Measurements from ENCODE around the gene SGSH.
A peak's percentile ranks its signal among the peaks of the same experiment; 100 is the strongest.

The SGSH gene

DNA sequence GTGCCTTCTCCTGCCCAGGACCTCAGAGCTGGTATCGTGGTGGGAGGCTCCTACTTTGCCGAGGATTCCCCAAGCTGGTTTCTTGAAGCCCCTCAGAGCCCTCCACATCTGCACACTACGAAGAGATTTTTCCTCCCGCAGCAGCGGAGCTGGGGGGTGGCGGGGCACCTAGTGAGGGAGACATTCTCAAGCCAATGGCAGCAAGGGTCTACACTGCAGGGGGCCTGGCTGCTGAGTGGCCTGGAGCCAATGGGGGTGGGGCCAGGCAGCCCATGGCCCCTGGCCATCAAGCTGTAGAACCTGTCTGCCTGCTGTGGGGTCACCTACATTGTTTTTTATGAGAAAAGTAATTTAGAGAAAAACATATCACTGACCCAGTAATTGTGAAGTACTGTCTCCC is 5.1 kb upstream of the SGSH start:
- DNase-seq: no peak

DNA sequence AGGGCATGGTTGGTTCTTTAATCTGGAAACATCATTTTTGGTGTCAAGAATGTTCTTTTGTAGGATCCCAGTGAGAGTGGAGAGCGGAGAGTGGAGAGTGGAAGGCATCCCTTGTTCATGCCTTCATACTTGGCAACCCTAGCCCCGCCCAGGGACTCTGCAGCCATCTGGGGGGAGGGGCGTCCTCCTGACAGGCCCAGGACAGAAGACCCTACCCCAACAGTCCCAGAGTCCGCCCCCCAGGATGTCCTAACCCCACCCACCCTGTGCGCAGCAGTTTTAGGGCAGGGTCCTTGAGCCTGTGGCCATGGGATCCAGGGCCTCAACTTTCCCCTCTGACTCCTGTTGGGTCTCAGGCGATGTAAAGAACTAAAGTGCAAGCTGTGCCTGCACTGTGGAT is 4.5 kb upstream of the SGSH start:
- no peak for DNase-seq

DNA sequence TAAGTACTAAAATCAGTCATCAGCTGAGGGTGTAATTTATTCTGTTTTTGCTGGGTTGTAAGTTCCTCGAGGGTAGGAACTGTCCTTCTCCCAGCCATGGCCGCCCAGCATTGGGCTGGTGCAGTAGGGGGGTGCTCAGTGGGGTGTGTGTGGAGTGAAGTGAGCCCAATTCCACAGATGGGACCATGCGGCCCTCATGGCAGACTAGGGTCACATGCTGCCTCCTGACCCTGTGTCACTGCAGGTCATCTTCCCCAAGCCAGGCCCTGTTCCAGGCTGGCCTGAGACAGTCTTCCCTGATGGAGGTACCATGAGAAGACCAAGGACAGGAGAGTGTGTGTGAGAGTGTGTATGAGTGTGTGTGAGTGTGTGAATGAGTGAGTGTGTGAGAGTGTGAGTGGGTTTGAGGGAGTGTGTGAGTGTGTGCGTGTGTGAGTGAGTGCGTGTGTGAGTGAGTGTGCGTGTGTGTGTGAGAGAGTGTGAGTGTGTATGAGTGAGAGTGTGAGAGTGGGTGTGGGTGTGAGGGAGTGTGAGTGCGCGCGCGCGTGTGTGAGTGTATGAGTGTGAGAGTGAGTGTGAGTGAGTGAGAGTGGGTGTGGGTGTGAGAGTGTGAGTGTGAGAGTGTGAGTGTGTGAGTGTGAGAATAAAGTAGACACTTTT is 3.8 kb upstream of the SGSH start:
- no peak for DNase-seq

DNA sequence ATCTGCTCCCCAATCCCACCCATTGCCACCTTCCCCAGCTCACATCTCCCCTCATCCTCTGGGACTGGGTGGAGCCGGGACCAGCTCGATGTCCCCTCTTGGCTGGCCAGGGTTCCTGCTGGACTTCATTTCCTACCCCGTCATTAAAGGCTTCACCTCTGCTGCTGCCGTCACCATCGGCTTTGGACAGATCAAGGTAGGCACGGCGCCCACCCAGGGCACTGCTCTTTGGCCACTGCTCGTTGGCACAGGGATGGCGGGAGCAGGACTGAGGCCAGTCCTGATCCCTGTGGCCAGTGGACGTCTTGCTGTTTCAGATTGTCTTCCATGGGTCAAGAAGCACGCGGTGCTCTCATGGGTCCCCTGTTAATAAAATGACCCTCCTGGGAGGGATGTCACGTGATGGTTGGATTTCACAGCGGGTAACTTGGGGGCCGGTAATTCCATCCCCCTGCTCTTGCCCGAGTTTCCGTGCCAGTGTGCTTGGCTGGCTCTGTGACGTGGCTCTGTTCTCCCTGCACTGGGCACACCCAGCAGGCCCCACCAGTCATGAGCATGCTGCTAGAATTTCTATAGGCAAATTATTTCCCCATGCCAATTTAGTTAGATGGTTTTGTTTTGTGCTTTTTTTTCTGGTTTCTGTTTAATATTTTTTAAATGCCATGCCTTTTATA is 3.1 kb upstream of the SGSH start:
- DNase-seq: no peak

DNA sequence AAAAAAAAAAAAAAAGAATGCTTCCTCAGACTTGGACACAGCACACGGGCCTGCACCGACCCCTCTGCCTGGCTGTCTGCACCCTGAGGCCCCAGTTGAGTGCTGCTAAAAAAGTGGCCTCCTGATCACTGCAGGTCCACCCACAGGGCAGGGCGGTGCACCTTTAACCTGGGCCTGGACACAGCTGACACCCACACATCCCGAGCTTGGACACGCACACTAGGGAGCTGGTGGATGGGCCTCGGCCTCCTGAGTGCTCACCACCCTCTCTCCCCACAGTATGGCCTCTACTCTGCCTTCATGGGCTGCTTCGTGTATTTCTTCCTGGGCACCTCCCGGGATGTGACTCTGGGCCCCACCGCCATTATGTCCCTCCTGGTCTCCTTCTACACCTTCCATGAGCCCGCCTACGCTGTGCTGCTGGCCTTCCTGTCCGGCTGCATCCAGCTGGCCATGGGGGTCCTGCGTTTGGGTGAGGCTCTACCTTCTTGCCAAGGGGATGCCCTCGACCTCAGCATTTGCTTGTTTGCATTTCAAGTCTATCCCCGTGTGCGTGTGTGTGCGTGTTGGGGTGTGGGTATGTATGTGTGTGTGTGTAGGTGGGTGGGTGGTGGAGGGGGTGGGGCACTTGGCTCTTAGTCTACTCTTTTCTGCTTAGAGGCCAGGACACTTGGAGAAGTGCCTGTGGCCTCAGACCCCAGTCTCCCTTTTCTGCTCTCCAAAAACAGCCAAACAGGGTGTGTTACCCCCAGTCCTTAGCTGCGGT is 2.4 kb upstream of the SGSH start:
- no peak for DNase-seq

DNA sequence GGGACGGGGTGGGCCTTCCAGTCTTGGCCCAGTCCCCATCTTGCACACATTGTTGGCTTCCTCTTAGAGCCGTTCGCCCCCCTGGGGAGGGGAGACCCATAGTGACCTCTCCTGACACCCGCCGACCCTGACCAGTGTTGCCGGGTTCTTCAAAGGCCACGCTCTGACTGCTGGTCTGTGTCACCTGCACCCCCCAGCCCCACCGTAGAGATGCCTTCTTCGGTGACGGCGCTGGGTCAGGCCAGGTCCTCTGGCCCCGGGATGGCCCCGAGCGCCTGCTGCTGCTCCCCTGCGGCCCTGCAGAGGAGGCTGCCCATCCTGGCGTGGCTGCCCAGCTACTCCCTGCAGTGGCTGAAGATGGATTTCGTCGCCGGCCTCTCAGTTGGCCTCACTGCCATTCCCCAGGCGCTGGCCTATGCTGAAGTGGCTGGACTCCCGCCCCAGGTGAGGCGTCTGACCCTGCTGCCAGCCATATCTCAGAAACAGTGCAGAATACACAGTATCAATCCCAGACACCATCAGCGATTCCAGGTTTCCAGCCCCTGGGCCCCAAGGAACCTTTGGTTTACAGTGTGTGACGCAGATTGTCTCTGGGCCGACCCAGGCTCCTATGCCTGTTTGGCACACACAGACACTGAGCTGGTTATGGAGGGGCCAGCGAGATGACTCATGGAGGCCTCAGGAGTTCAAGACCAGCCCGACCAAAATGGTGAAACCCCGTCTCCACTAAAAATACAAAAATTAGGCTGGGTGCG is 1.4 kb upstream of the SGSH start:
- no peak for DNase-seq

DNA sequence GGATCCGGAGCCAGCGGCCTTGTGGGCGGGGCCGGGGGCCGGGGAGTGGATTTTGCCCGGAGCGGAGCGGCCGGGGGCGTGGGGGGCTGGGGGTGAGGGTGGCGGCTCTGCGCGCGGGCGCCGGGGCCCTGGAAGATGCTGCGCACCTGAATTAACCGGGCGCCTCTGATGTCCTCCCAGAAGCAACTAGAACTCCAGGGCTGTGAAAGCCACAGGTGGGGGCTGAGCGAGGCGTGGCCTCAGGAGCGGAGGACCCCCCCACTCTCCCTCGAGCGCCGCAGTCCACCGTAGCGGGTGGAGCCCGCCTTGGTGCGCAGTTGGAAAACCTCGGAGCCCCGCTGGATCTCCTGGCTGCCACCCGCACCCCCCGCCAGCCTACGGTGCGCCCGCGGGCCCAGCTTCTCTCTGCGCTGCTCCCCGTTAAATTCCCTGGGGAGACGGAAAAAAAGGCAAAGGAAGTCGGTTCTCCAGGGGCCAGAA is 643 bp upstream of the SGSH start:
- DNase-seq: no peak

DNA sequence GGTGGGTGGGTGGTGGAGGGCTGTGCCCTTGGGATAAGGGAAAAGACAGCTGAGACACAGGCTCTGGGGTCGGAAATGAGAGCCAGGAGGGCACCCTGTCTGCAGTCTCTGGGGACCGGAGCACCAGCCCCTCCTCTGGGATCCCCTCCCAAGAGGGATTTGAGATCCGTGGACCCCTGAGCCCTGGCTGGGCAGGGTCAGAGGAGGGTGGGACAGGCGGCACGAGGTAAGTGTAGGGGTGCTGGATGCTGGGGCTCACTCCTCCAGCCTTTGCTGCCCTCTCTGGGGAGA is 425 bp downstream of the SGSH start:
- DNase-seq: no peak

DNA sequence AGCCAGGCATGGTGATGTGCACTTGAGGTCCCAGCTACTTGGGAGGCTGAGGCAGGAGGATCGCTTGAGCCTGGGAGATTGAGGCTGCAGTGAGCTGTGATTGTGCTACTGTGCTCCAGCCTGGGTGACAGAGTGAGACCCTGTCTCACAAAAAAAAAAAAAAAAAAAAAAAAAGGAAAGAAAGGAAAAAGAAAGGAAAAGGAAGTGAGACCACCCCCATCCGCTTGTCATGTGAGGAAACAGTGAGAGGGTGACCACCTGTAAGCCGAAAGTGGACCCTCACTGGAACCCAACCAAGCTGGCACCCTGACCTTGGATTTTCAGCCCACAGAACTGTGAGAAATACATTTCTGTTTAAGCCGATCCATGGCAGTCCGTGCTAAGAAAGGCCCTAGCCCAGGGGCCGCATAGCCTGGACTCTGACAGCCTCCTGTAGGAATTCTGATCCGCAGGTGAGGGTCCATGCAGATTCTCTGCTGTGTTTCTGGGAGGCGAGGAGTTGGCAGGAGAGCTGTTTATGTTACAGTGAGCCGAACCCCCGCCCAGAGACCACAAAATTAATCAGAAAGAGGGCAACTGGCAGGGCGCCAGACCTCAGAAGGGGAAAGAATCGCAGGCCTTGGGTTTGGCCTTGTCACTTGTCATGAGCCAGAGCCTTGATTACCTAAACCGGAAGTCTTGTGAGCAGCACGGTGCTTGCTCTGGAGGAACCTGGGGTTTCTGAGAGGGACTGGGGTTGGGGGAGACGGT is 945 bp downstream of the SGSH start:
- peak; percentile 92 to 96 for DNase-seq

DNA sequence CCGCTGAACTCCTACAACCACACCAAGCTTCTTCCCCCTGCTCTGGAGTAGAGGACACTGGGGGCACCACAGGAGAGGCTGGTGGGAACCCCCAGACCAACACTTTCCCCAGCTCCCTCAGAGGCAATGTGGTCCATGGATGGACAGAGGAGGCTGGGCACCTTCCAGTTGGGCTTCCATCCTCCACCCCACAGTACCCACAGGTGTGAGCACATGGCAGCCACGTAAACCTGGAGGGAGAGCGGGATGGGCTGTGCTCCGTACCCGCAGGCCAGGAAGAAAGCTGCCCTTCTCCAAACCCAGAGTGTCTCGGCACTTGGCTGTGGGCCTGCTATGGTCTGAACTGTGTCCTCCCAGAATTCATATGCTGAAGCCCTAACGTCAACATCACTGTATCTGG is 1.7 kb downstream of the SGSH start:
- no peak for DNase-seq

DNA sequence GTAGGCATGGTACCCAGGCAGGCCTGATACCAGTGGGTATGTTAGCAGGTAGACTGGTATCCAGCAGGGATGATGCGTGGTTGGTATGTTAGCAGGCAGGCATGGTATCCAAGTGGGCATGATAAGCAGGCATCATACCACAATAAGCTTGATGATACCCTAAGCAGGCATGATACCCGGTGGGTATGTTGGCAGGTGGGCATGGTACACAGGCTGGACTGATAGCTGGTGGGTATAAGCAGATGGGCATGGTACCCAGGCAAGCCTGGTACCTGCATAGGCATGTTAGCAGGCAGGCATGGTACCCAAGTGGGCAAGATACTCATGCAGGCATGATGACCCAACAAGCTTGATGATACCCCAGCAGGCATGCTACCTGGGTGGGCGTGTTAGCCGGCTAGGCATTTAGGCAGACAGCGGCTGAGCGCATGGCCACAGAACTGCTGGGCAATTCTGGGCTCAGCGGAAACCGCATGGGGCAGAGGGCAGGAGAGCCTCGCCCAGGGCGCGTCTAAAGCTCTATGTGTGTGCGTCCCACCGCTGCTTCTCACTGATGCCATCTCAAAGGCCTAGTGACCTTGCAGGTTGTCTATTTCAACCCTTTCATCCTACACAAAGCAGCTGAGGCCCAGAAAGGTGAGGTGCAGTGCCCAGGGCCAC is 2.3 kb downstream of the SGSH start:
- DNase-seq: no peak

DNA sequence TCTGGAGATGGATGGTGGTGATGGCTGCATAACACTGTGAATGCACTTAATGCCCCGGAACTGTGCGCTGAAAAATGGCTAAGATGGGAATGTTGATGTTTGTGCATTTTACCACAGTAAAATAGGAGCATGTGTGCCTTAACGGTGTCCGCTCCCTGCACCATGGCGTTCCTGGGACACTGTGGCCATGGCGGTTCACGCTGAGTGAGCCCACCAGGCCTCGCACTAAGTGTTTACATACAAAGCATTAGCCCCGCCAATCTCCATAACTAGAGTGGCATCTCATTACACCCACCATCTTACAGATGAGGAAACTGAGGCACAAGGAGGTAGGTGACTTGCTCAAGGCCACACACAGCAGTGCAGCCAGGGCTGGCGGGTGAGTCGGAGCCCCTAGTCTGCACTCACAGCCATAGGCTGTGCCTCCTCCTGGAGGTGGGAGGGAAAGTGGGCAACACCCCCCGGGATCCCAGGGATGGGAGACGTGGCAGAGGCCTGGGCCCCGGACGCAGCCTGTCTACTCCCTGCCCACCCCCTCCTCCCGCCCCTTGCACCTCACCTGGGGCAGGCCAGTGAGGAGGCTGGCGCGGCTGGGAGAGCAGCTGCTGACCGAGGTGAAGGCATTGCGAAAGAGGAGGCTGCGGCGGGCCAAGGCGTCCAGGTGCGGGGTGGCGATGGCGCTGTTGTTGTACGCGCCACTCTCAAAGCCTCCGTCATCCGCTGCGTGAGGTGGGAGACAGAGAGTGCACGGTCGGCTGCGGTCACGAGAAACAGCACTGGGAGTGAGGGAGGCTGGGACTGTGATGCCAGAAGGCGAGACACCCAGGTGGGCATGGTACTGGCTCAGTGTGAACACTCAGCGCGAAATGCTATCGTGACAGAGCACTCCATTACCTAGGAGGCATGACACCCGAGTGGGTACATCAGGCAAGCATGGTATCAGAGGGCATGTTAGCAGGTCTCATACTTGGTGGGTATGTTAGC is 3.4 kb downstream of the SGSH start:
- DNase-seq: no peak

DNA sequence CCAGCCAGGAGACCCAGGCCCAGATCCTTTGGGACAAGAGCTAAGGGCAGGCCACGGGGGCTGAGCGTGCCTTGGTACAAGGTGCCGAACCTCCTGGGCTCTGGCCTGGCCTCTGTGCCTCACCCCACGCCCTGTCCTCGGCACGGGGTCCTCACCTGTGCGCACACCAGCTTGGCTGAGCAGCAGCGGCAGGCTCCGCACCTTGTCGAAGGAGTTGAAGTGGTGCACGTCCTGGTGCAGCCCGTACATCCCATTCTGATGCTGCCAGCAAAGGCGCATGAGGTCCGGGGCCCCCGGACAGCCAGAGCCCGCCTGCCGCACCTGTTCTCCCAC is 5.3 kb downstream of the SGSH start:
- DNase-seq: no peak

DNA sequence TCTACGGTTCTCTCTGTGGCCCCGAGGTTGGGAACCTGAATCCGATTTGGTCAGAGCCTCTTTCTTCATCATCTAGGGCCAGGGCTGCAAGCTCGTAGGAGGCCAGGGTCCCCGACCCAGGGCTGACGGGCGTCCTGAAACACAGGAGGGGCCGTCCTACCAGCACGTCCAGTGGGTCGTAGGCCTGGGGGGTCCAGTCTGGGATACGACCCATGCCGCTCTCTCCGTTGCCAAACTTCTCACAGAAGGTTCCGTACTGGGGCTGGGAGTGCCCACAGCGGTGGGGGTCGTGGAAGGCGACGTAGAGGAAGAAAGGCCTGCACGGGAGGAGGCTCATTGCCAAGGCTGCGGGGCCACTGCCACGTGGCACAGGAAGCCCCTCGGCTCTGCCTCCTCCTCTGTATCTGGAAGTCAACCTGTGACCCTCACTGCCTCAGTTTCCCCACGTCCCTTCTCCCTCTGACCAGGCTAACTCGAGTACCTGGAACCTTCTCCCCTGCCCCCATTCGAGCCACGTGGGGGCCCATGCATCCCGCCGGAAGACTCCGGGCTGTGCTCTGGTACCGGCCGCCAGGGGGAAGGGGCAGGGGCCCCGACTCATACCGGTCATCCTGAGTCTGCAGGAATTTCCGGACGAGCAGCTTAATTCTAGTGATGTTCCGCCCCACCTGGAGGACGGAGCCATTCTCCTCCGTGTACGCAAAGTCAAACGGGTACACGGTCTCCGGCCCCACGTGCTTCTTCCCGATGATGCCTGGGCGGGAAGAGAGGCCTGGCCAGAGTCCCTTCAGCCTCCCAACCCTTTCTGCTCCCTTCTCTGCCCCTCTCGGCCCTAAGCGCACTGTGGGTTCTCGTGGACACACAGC is 5.9 kb downstream of the SGSH start:
- DNase-seq: no peak

DNA sequence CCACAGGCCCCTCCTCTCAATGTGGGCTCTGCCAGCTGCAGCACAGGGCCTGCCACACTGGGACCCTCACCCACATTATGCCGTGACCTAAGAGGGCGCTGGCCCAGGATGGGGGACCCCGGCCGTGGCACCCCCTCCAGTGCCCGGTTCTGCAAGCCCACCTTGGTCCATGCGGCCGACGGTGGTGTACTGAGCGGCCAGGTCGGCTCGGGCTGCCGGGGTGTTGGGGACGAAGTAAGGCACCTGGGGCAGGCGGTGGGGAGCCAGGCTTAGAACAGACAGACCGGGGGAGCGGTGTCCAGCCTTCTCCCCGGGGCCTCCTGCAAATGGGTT is 6.5 kb downstream of the SGSH start:
- no peak for DNase-seq

DNA sequence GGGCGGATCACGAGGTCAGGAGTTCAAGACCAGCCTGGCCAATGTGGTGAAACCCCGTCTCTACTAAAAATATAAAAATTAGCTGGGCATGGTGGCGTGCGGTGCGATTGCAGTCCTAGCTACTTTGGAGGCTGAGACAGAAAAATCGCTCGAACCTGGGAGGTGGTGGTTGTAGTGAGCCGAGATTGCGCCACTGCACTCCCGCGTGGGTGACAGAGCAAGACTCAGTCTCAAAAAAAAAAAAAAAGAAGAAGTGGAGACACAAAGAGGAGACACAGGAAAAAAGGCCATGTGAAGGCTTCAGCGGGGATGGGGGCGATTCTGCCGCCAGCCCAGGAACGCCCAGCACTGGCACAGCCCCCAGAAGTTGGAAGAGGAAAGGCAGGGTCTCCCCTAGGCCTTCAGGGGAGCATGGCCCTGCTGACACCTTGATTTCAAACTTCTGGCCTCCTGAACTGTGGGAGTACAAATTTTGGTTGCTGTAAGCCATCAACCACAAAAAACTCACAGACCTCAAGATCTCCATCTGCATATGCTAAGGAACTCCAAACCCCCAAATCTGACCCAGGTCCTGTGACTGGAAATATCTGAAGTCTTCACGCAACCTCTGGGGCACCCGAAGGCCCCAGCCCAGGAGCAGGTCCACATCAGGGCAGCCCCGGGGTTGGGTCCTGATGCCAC is 7.0 kb downstream of the SGSH start:
- DNase-seq: no peak

DNA sequence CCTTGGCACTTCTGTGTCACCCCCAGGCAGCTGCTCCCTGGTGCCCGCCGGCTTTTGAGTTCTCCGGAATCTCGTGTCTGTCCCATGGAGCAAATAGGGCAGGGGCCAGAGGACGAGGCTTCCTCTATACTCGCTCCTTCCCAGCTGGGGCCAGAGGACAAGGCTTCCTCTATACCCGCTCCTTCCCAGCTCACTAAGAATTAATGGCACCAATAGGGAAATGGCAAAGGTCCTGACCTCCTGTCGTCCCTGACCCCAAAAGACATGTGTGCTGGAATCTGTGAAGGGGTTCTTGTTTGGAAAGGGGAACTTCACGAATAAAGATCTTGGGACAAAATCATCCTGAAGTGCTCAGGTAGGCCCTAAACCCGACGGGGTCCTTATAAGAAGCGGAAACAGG is 7.6 kb downstream of the SGSH start:
- DNase-seq: no peak

DNA sequence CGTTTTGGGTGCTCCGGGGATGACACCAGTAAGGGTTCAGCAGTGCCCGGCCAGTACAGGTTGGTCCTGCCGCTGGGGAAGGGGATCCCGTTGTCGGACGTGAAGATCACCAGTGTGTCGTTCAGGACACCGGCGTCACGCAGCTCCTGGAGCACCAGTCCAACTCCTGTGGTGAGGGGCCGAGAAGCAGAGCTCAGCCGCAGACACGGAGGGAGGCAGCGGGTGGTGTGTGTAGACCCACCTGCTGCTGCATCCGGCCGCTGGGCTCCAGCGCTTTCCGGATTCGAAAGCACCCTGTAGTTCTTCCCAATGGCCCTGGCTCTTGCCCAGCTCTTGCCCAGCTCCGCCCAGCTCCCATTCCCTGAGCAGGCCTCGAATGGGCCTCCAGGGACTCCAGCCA is 8.0 kb downstream of the SGSH start:
- no peak for DNase-seq

DNA sequence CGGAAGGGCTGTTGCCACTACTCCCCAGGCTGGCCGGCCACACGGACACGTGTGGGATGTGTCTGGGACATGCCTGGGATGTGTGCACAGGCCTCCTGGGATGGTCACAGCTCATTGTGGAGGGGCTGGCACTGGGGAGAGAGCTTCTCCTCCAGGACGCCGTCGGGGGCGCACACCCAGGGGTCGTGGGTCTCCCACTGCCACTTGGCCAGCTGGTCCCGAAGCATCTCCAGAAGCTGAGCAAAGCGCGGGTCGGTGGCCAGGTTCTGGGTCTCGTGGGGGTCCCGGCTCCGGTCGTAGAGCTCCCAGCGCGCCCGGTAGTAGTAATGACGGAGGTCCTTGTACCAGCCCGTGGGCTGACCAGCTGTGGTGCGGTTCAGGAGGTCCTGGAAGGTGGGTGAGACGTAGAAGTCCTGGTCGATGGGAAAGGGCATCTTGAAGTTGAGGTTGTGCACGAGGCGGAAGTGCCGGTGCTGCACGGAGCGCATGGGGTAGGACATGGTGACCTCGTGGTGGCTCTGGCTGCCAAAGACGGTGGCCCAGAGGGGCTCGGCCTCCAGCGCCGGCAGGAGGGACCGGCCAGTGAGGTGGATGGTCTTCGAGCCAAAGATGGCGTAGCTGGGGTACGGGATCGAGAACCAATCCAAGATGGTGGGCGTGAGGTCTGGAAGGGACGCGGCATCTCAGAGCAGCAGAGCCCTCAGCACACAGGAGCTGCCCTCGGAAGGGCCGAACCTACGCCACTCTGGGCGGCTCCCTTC is 9.6 kb downstream of the SGSH start:
- DNase-seq: no peak

Measured in activated CD4-positive, alpha-beta T cell treated with anti-CD3 and anti-CD28 coated beads for 4 hours (primary cell).